Fibroblast of upper back skin (primary cell): Measurements from ENCODE around the gene BOC.

Source experiments
- DNase-seq: peaks from one replicate; pipeline ENCODE4 v3.0.0-alpha.2; 2013

Gene BOC

GRCh38 chr3:113287803-113288648 lies 76.7 kb downstream of the BOC start:
- peak; percentile 70 for DNase-seq

GRCh38 chr3:113288881-113289280 lies 77.5 kb downstream of the BOC start:
- no peak for DNase-seq

GRCh38 chr3:113291572-113291971 lies 80.2 kb downstream of the BOC start:
- DNase-seq, result no peak

- no peak for DNase-seq
These were observed 81.6 kb downstream of the BOC start for GRCh38 chr3:113292933-113293332.

- no peak for DNase-seq
These were observed 82.0 kb downstream of the BOC start for GRCh38 chr3:113293348-113293747.

- no peak for DNase-seq
These were observed 84.1 kb downstream of the BOC start for GRCh38 chr3:113295463-113295862.

GRCh38 chr3:113297287-113297686 lies 85.9 kb downstream of the BOC start:
- no peak for DNase-seq

GRCh38 chr3:113297841-113298240 lies 86.5 kb downstream of the BOC start:
- no peak for DNase-seq

GRCh38 chr3:113300596-113300995 lies 89.2 kb downstream of the BOC start:
- no peak for DNase-seq

GRCh38 chr3:113304102-113304501 lies 92.7 kb downstream of the BOC start:
- DNase-seq, result no peak

GRCh38 chr3:113304856-113305540 lies 93.6 kb downstream of the BOC start:
- DNase-seq, result peak; percentile 43

- DNase-seq, result no peak
These were observed 99.6 kb downstream of the BOC start for GRCh38 chr3:113310960-113311359.

- DNase-seq, result no peak
These were observed 101.1 kb downstream of the BOC start for GRCh38 chr3:113312416-113312815.

- DNase-seq, result no peak
These were observed 103.6 kb downstream of the BOC start for GRCh38 chr3:113314923-113315322.

GRCh38 chr3:113329757-113330156 lies 118.4 kb downstream of the BOC start:
- no peak for DNase-seq

- no peak for DNase-seq
These were observed 119.4 kb downstream of the BOC start for GRCh38 chr3:113330742-113331141.

- no peak for DNase-seq
These were observed 119.8 kb downstream of the BOC start for GRCh38 chr3:113331187-113331586.
